GM12872 (cell line): Measurements from ENCODE around the gene DOCK1.

ENCODE experiments used
- CTCF ChIP-seq: IDR thresholded peaks from 3 replicates; pipeline ENCODE4 v1.5.1; 2011; ENCODE audit warnings: low read depth, mild to moderate bottlenecking, low read length, moderate library complexity; ENCODE audit not compliant: insufficient read depth

The DOCK1 gene

GRCh38 chr10:127353544-127353943 is 448.3 kb downstream of the DOCK1 start:
- TF ChIP-seq CTCF, result no peak

GRCh38 chr10:127354255-127354654 is 449.0 kb downstream of the DOCK1 start:
- TF ChIP-seq CTCF, result no peak

GRCh38 chr10:127354992-127355391 is 449.8 kb downstream of the DOCK1 start:
- TF ChIP-seq CTCF, result no peak

GRCh38 chr10:127356360-127356759 is 451.1 kb downstream of the DOCK1 start:
- TF ChIP-seq CTCF, result no peak

- no peak for TF ChIP-seq CTCF
Observed at GRCh38 chr10:127357265-127357664, 452.0 kb downstream of the DOCK1 start.

- TF ChIP-seq CTCF, result no peak
Observed at GRCh38 chr10:127358337-127358736, 453.1 kb downstream of the DOCK1 start.

- no peak for TF ChIP-seq CTCF
Observed at GRCh38 chr10:127364034-127364433, 458.8 kb downstream of the DOCK1 start.

- no peak for TF ChIP-seq CTCF
Observed at GRCh38 chr10:127368101-127368500, 462.9 kb downstream of the DOCK1 start.
